KMS-11 (cell line): ENCODE results near the gene PRSS12.

Experiments used
- H2AFZ ChIP-seq: fragments of 200-600 bp; sonication (generic); 2 replicates; pipeline ENCODE4 v1.6.1; 2016; ENCODE audit warnings: antibody characterized with exemption, mixed run types, low read depth
- H3K27ac ChIP-seq: fragments of 200-600 bp; sonication (generic); 2 replicates; pipeline ENCODE4 v1.6.1; 2016; ENCODE audit warnings: mild to moderate bottlenecking, mixed run types
- H3K27me3 ChIP-seq: fragments of 200-600 bp; sonication (generic); 2 replicates; pipeline ENCODE4 v1.6.1; 2017; ENCODE audit warnings: mild to moderate bottlenecking, low read depth, mixed run types, moderate library complexity; ENCODE audit not compliant: insufficient read depth
- H3K36me3 ChIP-seq: fragments of 200-600 bp; sonication (generic); 2 replicates; pipeline ENCODE4 v1.6.1; 2017; ENCODE audit warnings: mild to moderate bottlenecking, mixed run types; ENCODE audit not compliant: insufficient read depth
- H3K4me1 ChIP-seq: fragments of 200-600 bp; sonication (generic); 2 replicates; pipeline ENCODE4 v1.6.1; 2016; ENCODE audit warnings: mild to moderate bottlenecking, low read depth, mixed run types; ENCODE audit not compliant: poor library complexity, severe bottlenecking
- H3K4me2 ChIP-seq: fragments of 200-600 bp; sonication (generic); 2 replicates; pipeline ENCODE4 v1.7.0; 2016; ENCODE audit warnings: mild to moderate bottlenecking, mixed run types
- H3K4me3 ChIP-seq: fragments of 200-600 bp; sonication (generic); IDR thresholded peaks from 2 replicates; pipeline ENCODE4 v1.6.1; 2017; ENCODE audit warnings: low read depth, low read length, mixed read lengths; ENCODE audit not compliant: insufficient read depth
- H3K79me2 ChIP-seq: fragments of 200-600 bp; sonication (generic); 2 replicates; pipeline ENCODE4 v1.6.1; 2016; ENCODE audit warnings: low read depth, mixed run types; ENCODE audit not compliant: insufficient read depth
- H3K9ac ChIP-seq: fragments of 200-600 bp; sonication (generic); 2 replicates; pipeline ENCODE4 v1.6.1; 2016; ENCODE audit warnings: mild to moderate bottlenecking, mixed run types
- H4K20me1 ChIP-seq: fragments of 200-600 bp; sonication (generic); 2 replicates; pipeline ENCODE4 v1.6.1; 2016; ENCODE audit warnings: mild to moderate bottlenecking, mixed run types; ENCODE audit not compliant: insufficient read depth
- CTCF ChIP-seq: fragments of 200-600 bp; sonication (generic); conservative IDR thresholded peaks from 2 replicates; pipeline ENCODE4 v1.6.1; 2017; ENCODE audit warnings: low read depth, mild to moderate bottlenecking, antibody characterized with exemption, low read length, moderate library complexity, mixed read lengths

Gene PRSS12

GRCh38 chr4:118348886-118349285 lies 3.9 kb downstream of the PRSS12 start:
- Histone ChIP-seq H3K9ac (no peak overlapping the region), H3K4me3 (no peak overlapping the region), H3K79me2 (no peaks in the 10 kb centered on the region), H3K27ac (no peak overlapping the region), H3K4me2 (no peak overlapping the region), H3K27me3 (no peaks in the 10 kb centered on the region), H2AFZ (no peak overlapping the region), H3K4me1 (peaks cover 9% of the 10 kb centered on the region), H3K36me3 (no peaks in the 10 kb centered on the region), H4K20me1 (no peaks in the 10 kb centered on the region)
- no peak for TF ChIP-seq CTCF

- no peak overlapping the region for H3K27ac ChIP-seq
These were observed 6.3 kb downstream of the PRSS12 start for GRCh38 chr4:118346495-118346894.

GRCh38 chr4:118345813-118346212 lies 7.0 kb downstream of the PRSS12 start:
- Histone ChIP-seq H3K36me3 (no peaks in the 10 kb centered on the region), H3K4me3 (no peak overlapping the region), H3K4me2 (no peak overlapping the region), H3K9ac (no peak overlapping the region), H3K4me1 (peaks cover 16% of the 10 kb centered on the region), H3K79me2 (no peaks in the 10 kb centered on the region), H4K20me1 (no peaks in the 10 kb centered on the region), H3K27me3 (no peaks in the 10 kb centered on the region), H3K27ac (no peak overlapping the region), H2AFZ (no peak overlapping the region)
- TF ChIP-seq CTCF: no peak

More at GRCh38 chr4:118346495-118346894, 6.3 kb downstream of the PRSS12 start:
- no peaks in the 10 kb centered on the region for H3K27me3 ChIP-seq
- H4K20me1 ChIP-seq: no peaks in the 10 kb centered on the region
- H2AFZ ChIP-seq: no peak overlapping the region
- no peak for TF ChIP-seq CTCF
- H3K4me2 ChIP-seq: no peak overlapping the region
- no peaks in the 10 kb centered on the region for H3K79me2 ChIP-seq
- H3K36me3 ChIP-seq: no peaks in the 10 kb centered on the region
- no peak overlapping the region for H3K9ac ChIP-seq
- H3K4me1 ChIP-seq: peaks cover 16% of the 10 kb centered on the region
- no peak overlapping the region for H3K4me3 ChIP-seq

- Histone ChIP-seq H3K36me3 (no peaks in the 10 kb centered on the region), H3K4me1 (peaks cover 16% of the 10 kb centered on the region), H3K27me3 (no peaks in the 10 kb centered on the region), H3K4me2 (0 out of 2 replicates have a peak overlapping the region, but pooled peaks have one; percentile 9), H2AFZ (no peak overlapping the region), H3K9ac (no peak overlapping the region), H3K79me2 (no peaks in the 10 kb centered on the region), H3K27ac (no peak overlapping the region), H3K4me3 (no peak overlapping the region), H4K20me1 (no peaks in the 10 kb centered on the region)
- no peak for TF ChIP-seq CTCF
These were observed 8.0 kb downstream of the PRSS12 start for GRCh38 chr4:118344801-118345200.
